GM18507 (cell line): Measurements from ENCODE around the gene MBNL1.
A peak's percentile ranks its signal among the peaks of the same experiment; 100 is the strongest.
"Not testable (repeated sequence)": the region's sequence is repeated elsewhere in the genome, so short reads cannot be mapped to it uniquely, and the experiment has no call there.

ENCODE experiments used
- DNase-seq: peaks from one replicate; pipeline ENCODE4 v3.0.0; 2011; ENCODE audit warnings: low read depth; ENCODE audit not compliant: insufficient read length; ENCODE audit errors: extremely low spot score
- FAIRE-seq: peaks from 2 replicates; lab custom pipeline; 2011; peaks lifted over from hg19 to GRCh38; lab: Jason Lieb, UNC

MBNL1 gene

DNA sequence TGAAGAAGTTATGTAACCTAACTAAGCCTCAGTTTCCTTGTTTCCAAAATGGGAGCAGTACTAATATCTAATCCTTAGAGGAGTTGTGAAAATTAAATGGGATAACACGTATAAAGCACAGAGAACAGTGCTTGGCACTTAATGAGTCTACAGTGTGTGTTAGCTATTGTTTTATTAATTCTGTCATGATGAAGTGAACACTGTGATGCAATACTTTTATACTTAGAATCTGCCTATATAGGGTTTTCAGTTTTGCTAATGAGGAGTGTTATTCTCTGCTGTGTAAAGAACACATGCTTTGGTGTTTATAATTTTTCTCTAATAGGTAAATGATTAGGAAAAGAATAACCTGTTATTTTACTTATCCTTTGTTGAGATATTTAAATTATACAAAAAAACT is 65.2 kb downstream of the MBNL1 start:
- FAIRE-seq (no peak), DNase-seq (no peak)

- FAIRE-seq (no peak), DNase-seq (no peak)
These were observed 66.0 kb downstream of the MBNL1 start for GRCh38 chr3:152334761-152335160.

DNA sequence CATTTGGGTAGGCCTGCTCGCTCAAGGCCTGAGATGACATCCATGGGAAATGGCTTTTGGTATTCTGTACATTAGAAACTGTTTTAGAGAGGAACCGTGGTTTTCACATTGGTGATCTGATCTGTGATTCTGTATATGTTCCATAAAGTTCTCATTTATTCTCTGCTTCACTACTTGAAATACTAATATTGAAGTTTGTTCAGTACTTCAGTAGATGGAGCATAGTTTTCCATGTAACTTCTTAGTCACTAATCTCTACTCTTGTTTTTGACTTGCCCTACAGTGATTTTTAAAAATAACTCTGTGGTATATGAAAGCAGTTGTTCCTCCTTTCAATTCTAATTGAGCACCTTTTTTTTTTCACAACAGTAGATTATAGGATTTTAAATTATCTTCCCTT is 66.5 kb downstream of the MBNL1 start:
- DNase-seq, result no peak
- FAIRE-seq, result peak; percentile 21

GRCh38 chr3:152337337-152337736 is 68.6 kb downstream of the MBNL1 start:
- FAIRE-seq, result not testable (repeated sequence)

DNA sequence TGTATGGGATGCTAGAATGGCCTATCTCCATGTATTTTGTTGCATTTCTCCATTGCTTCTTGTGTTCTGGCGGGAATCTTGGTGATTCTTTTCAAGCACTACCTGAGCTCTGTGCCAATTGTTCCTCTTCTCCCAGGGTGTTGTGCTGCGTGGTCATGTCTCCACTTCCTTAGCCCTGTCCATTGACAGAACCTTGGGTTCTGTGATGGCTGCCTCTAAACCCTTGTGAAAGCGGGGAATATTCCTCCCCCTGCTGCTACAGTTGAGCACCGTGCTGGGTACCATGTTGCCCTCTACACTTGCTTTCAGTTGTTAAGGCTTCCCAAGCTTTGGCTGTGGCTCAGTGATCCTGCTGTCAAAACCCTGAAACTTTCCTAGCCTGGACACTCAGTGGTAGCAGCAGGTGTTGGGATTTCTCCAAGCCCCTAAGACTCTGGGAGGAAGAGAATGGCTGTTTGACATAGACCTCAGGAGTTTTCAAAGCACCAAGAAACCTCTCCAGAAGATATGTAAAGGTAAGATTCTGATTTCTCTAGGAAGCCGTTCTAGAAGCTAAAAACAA is 69.5 kb downstream of the MBNL1 start:
- FAIRE-seq (no peak), DNase-seq (no peak)

More at GRCh38 chr3:152337337-152337736, 68.6 kb downstream of the MBNL1 start:
- DNase-seq, result not testable (repeated sequence)

DNA sequence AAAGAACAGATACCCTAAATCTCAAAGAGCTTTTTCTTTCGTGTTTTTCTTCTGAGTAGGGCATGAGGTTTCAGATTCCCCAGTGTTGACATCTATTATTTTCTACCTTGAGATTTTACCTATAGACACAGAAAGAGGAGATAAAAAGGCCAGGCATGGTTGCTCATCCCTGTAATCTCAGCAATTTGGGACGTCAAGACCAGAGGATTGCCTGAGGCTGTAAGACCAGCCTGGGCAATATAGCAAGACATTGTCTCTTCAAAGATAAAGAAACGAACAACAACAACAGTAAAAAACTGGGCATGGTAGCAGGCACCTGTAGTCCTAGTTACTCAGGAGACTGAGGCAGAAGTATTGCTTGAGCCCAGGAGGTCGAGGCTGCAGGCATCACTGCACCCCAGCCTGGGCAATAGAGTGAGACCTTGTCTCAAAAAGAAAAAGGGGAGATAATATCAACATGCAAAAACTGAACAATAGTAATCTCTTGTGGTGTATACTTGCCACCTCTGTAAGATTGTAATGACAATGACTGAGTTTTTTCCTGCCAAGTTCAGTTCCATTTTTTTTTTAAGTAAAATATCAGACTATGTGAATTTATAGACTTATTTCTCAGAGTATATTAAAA is 71.3 kb downstream of the MBNL1 start:
- DNase-seq (no peak), FAIRE-seq (no peak)

DNA sequence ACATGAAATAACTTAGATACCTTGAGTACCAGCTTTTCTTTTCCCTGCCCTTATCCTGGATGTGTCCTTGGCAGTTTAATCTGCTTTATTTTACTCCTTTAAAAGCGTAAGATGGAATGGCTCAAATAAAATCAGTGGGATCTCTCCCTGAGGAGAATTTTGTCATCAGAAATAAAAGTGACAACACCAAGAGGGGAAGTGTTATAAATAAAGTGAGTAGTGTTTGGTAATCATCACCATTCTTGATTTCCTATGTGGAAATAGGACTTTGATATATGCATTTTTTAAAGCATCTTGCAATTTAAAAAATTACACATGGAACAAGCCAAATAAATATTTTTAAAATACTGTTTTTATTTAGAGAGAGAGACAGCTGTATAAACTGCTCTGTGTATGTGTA is 76.5 kb downstream of the MBNL1 start:
- no peak for DNase-seq
- FAIRE-seq, result no peak

DNA sequence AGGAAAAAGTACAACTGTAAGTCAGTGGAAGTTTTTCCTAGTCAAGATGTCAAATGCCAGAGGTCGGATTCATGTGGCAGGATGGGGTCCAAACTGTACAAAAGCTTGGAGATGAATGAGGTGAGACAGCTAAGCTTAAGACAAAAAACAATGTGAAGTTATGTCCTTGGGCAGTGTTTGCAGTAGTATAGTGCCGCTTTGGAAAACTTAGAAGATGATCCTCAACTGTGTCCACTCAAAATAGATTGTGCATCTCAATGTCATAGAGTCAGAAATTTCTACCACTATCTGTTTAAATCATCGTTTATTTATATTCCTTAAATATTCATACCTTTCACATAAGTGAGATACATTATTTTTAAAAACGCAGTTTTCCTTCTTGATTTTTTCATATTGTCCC is 77.3 kb downstream of the MBNL1 start:
- FAIRE-seq, result no peak
- no peak for DNase-seq

- DNase-seq, result no peak
- FAIRE-seq, result no peak
These were observed 78.0 kb downstream of the MBNL1 start for GRCh38 chr3:152346740-152347139.

- no peak for DNase-seq
- FAIRE-seq, result peak; percentile 41
These were observed 79.9 kb downstream of the MBNL1 start for GRCh38 chr3:152348436-152349177.

- FAIRE-seq (no peak), DNase-seq (no peak)
These were observed 80.7 kb downstream of the MBNL1 start for GRCh38 chr3:152349392-152349791.

DNA sequence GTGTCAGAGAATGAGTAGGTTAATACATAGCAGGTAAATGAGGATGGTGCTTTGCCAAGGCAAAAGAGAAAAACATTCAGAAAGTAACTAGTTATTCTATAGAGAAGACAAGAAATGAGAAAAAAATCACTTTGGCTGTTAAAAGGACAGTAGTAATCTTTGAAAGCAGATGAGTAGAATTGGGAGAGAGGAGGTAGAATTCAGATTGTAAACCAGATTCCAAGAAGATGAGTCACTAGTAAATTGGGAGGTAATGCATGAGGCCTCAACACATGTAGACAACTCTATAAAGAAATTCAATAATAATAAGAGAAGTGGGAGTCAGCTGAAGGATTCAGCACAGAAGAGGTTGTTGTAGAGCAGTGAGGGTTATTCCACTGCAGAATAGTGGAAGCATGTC is 81.4 kb downstream of the MBNL1 start:
- DNase-seq (no peak), FAIRE-seq (no peak)

DNA sequence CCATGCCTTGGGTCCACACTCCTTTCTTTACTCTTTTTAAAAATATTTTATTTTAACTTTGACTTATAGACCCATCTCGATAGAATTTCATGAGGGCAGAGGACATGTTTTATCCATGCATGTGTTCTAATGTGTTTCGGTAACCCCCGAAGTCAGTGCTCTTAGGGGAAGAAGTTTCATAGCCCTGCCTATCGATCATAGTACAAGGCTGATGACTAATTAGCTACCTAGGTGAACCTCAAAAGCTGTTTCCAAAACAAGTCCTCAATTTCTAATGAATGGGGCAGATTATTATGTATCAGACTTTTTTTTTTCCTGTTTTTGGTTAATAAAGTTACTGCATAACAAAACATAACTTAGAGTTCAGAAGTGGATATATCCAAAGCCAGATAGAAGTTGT is 82.0 kb downstream of the MBNL1 start:
- FAIRE-seq (no peak), DNase-seq (no peak)

GRCh38 chr3:152352554-152352953 is 83.8 kb downstream of the MBNL1 start:
- peak; percentile 68 for FAIRE-seq
- DNase-seq, result no peak

- peak; percentile 56 for FAIRE-seq
These were observed 84.8 kb downstream of the MBNL1 start for GRCh38 chr3:152353578-152353977.

GRCh38 chr3:152355744-152356665 is 87.3 kb downstream of the MBNL1 start:
- FAIRE-seq (no peak), DNase-seq (no peak)

More at GRCh38 chr3:152353578-152353977, 84.8 kb downstream of the MBNL1 start:
- DNase-seq, result no peak

- DNase-seq, result no peak
- peak; percentile 87 for FAIRE-seq
These were observed 88.1 kb downstream of the MBNL1 start for GRCh38 chr3:152356870-152357276.

GRCh38 chr3:152357587-152357986 is 88.9 kb downstream of the MBNL1 start:
- FAIRE-seq (peak; percentile 50), DNase-seq (no peak)

DNA sequence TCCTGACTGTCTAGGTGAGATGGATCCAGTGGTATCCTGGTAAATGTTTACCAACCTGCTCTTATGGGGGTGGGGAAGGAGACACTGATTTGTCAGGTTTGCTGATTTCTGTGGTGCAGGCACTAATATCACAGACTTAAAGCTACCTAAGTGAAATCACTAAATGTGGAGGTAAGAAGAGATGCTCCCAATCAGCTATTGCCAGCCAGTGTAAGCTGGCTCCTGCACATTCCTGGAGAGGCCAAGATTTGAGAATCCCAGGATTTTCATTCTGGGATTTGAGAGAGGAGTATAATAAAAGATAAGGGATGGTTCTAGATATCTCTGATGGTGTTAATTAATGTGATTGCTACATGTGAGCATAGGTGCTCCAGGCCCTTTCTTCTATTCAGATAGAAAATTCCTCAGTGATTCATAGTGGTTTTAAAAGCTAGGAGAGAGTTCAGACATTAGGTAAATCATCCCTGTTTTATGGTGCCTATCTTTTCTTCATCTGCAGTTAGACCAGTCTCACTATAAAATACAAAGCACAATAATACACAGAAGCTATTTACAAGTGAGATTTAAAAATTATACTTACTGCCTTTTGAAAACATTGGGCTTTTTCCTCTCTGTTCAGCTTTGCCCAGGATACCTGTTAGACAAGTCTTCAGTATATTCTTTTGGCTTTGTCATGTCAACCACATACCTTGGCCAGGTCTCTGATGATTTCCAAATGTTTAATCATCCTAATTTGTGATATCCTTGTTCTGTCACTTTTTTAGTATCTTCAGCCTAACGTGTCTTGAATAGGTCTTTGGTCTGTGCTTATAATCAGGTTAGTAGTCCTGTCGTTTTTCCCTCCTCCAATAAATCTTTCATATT is 90.9 kb downstream of the MBNL1 start:
- FAIRE-seq, result no peak
- DNase-seq, result no peak
